GM08714 (cell line): ENCODE measurements around the gene TRAPPC6A.

Experiments used
- H3K4me3 ChIP-seq: fragments of 200-500 bp; sonication (Bioruptor generic); 2 replicates; pipeline ENCODE4 v1.5.1; 2014; ENCODE audit warnings: mild to moderate bottlenecking, low read length, inconsistent platforms
- ZNF274 ChIP-seq: IDR thresholded peaks from 2 replicates; pipeline ENCODE4 v1.6.1; 2012; ENCODE audit warnings: mild to moderate bottlenecking, low read depth, low read length

TRAPPC6A gene

GRCh38 chr19:45173816-45174215 is 4.2 kb downstream of the TRAPPC6A start:
- TF ChIP-seq ZNF274: no peak
- H3K4me3 ChIP-seq: no peak overlapping the region

- no peak overlapping the region for H3K4me3 ChIP-seq
- TF ChIP-seq ZNF274: no peak
Measured at GRCh38 chr19:45172611-45173208, 5.3 kb downstream of the TRAPPC6A start.

- no peak for TF ChIP-seq ZNF274
- H3K4me3 ChIP-seq: no peak overlapping the region
Measured at GRCh38 chr19:45172173-45172572, 5.9 kb downstream of the TRAPPC6A start.

- no peak for TF ChIP-seq ZNF274
- H3K4me3 ChIP-seq: no peak overlapping the region
Measured at GRCh38 chr19:45171211-45171623, 6.8 kb downstream of the TRAPPC6A start.

GRCh38 chr19:45170146-45171106 is 7.6 kb downstream of the TRAPPC6A start:
- TF ChIP-seq ZNF274: no peak
- H3K4me3 ChIP-seq: no peak overlapping the region

GRCh38 chr19:45169602-45170001 is 8.4 kb downstream of the TRAPPC6A start:
- no peak overlapping the region for H3K4me3 ChIP-seq
- TF ChIP-seq ZNF274: no peak

- H3K4me3 ChIP-seq: no peak overlapping the region
- TF ChIP-seq ZNF274: no peak
Measured at GRCh38 chr19:45168767-45169351, 9.2 kb downstream of the TRAPPC6A start.

- H3K4me3 ChIP-seq: no peak overlapping the region
- TF ChIP-seq ZNF274: no peak
Measured at GRCh38 chr19:45166723-45167252, 11.2 kb downstream of the TRAPPC6A start.

GRCh38 chr19:45164577-45165335 is 13.3 kb downstream of the TRAPPC6A start:
- H3K4me3 ChIP-seq: no peak overlapping the region
- no peak for TF ChIP-seq ZNF274

- no peak overlapping the region for H3K4me3 ChIP-seq
- TF ChIP-seq ZNF274: no peak
Measured at GRCh38 chr19:45163751-45164460, 14.1 kb downstream of the TRAPPC6A start.

GRCh38 chr19:45163156-45163555 is 14.9 kb downstream of the TRAPPC6A start:
- H3K4me3 ChIP-seq: no peak overlapping the region
- TF ChIP-seq ZNF274: no peak

- TF ChIP-seq ZNF274: no peak
- no peak overlapping the region for H3K4me3 ChIP-seq
Measured at GRCh38 chr19:45162608-45163143, 15.4 kb downstream of the TRAPPC6A start.

- H3K4me3 ChIP-seq: no peak overlapping the region
- no peak for TF ChIP-seq ZNF274
Measured at GRCh38 chr19:45161738-45162607, 16.1 kb downstream of the TRAPPC6A start.
